GM12872 (cell line): ENCODE results near the gene LIN7C.

Experiments used
- CTCF ChIP-seq: IDR thresholded peaks from 3 replicates; pipeline ENCODE4 v1.5.1; 2011; ENCODE audit warnings: low read depth, mild to moderate bottlenecking, low read length, moderate library complexity; ENCODE audit not compliant: insufficient read depth

LIN7C gene

GRCh38 chr11:27453701-27454100, 52.9 kb downstream of the LIN7C start:
- no peak for TF ChIP-seq CTCF

DNA sequence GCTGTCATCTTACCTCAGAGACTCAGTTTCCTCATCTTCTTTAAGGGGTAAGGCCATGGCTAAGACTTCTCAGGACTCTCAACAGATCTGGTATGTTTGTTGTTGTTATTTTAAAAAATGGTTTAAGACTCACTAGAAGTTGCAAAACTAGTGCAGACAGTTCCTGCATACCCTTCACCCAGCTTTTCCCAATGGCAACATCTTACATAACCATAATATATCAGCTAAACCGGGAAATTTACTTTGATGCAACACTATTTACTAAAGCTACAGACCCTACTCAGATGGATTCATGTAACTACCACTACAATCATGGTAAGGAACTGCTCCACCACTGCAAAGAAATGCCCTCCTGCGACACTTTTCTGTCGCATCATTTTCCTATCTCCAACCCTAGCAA, 54.4 kb downstream of the LIN7C start:
- no peak for TF ChIP-seq CTCF

DNA sequence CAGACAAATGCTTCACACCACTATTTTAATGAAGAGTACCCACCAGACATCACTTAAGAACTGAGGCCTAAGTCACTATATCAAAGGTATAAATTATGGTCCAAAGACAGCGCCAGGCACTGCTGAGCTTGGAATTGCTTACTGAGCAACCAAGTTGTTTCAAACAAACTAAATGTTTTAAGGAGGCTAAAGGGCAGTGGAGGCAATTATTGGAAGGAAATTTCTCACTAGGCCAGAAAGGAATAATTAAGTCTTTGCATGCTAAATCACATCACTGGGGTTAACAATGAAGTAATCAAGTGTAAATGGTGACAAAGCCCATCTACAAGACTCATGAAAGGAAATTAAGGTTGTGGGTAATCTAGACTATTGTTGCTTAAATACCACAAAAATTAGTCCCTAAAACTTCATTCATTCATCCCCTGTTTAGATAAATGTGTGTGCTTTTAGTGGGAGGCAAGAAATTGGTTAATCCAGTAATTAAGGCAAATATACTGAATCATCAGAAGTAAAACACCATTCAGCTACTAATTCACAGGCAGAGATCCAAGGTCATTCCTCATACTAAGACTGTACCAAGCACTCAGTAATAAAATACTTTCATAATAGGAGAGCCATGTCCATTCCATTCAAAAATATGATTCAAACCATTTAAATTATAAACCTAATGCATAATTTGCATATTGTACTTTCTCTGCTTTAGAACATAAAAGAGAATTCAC, 55.2 kb downstream of the LIN7C start:
- TF ChIP-seq CTCF, result no peak

- no peak for TF ChIP-seq CTCF
Observed at GRCh38 chr11:27447288-27448183, 59.0 kb downstream of the LIN7C start.

DNA sequence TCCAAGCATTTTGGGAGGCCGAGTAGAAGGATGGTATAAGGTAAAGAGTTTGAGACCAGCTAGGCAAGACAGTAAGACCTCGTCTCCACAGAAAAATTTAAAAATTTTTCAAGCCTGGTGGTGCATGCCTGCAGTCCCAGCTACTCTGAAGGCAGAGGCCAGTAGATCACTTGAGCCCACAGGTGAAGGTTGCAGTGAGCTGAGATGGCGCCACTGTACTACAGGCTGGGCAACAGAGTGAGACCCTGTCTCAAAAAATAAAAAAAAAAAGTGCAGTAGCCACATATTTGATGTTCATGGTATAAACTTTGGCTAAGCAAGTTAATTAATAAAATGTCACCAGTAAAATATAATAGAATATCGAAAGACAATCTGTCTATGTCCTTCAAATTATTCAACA, 60.9 kb downstream of the LIN7C start:
- no peak for TF ChIP-seq CTCF

DNA sequence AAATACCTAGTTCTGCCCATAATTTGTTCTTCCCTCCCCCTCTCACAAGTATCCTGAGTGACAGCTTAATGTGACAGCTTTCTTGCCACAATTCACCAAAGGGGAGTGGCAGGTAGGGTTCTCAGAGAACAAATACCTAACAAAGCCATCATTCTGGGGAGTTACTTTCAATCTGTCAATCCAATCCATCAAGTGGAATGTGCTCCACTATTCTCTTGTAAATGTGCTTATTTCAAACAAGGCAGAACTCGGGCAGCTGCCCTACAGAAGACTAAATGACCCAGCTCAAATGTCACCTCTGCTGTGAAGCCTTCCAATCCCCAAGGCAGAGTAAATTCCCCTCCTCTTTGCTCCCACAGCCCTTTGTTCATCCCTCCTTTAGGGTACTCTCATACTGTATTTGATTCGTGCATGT, 61.8 kb downstream of the LIN7C start:
- no peak for TF ChIP-seq CTCF
